ENCODE data around the gene CLDN6. TPM values are rescaled to one million over a fixed set of nuclear protein-coding genes. Genes with fewer than 3 reads are reported as not detected.

CLDN6 gene
- total and polyA plus RNA-seq, 2 of the 13 experiments (the other 11 are each of a cell fraction or from before 2014, with no cell fraction given) = 5.9 to 7.6 TPM

DNA sequence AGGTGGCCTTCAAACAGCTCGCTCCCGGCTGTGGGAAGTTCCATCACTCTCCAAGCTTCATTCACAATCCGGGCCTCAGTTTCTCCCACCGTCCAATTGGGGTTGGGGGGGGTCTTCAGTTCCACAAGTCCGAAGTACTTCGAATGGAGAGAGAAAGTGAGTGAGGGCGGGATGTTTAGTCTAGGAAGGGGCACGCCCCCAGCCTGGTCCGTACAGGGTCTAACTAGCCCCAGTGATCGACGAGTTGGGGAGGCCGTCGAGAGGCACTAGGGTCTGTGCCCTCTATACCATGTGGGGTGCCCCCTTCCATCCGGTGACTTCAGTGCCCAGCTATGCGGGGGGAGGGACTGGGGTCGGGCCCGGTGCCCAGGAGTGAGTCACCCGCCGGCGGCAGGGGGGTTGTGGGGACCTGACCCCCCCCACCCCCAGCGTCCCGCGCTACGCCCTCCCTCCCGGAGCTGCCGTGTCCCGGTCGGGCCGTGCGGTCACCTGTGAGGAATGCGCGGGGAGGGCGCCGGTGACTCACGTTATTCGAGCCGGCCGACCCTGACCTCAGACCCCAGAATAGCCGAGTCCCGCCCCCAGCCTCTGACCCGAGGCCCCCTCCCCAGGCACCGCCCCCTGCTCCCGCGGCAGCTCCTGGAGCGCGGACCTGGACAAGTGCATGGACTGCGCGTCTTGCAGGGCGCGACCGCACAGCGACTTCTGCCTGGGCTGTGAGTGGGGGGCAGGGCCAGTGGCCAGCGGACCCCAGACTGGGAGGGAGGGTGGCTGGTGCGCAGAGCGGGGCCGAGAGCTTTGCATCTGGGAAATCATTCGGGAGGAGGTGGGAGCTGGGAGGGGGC is 2.8 kb upstream of the CLDN6 start (continued):
- TF ChIP-seq SNRNP70 (IDR thresholded peaks at IDR 0.05; ENCODE audit: low read depth, low read length) (no peak), FOXK2 (IDR thresholded peaks at IDR 0.05) (no peak), CHCHD3 (CRISPR knock-in tag; IDR thresholded peaks at IDR 0.05) (no peak), CC2D1A (CRISPR knock-in tag; IDR thresholded peaks at IDR 0.05) (no peak), TAF1 (CRISPR knock-in tag; IDR thresholded peaks at IDR 0.05) (peak; percentile 19; the same call in 1 of the 2 replicates), RELA (CRISPR knock-in tag; IDR thresholded peaks at IDR 0.05) (0 out of 2 replicates have a peak, but pooled peaks have one; percentile 30), ZNF737 (CRISPR knock-in tag; IDR thresholded peaks at IDR 0.05; ENCODE audit: borderline replicate concordance) (0 out of 2 replicates have a peak, but pooled peaks have one; percentile 65), PREB (CRISPR knock-in tag; IDR thresholded peaks at IDR 0.05) (no peak), ZNF510 (CRISPR knock-in tag; IDR thresholded peaks at IDR 0.05; ENCODE audit: low read depth) (peak; percentile 70; the same call in 1 of the 2 replicates), PRMT3 (CRISPR knock-in tag; IDR thresholded peaks at IDR 0.05; ENCODE audit: borderline replicate concordance, low read depth) (no peak), MBNL3 (CRISPR knock-in tag; conservative IDR thresholded peaks at IDR 0.05) (no peak), ZNF280B (CRISPR knock-in tag; IDR thresholded peaks at IDR 0.05; ENCODE audit: borderline replicate concordance) (peak; percentile 25; the same call in 1 of the 2 replicates), FOXM1 (CRISPR knock-in tag; IDR thresholded peaks at IDR 0.05) (no peak), ZNF777 (CRISPR knock-in tag; IDR thresholded peaks at IDR 0.05) (peak; percentile 86), ZNF232 (CRISPR knock-in tag; IDR thresholded peaks at IDR 0.05; ENCODE audit: borderline replicate concordance) (no peak; the same call in 1 of the 2 replicates), NR2F2 (IDR thresholded peaks at IDR 0.05; ENCODE audit: borderline replicate concordance, low read depth) (peak; percentile 84), ZFP90 (CRISPR knock-in tag; IDR thresholded peaks at IDR 0.05; ENCODE audit: borderline replicate concordance) (peak; percentile 46; the same call in 1 of the 2 replicates)
- TF ChIP-seq, protein P1, sequence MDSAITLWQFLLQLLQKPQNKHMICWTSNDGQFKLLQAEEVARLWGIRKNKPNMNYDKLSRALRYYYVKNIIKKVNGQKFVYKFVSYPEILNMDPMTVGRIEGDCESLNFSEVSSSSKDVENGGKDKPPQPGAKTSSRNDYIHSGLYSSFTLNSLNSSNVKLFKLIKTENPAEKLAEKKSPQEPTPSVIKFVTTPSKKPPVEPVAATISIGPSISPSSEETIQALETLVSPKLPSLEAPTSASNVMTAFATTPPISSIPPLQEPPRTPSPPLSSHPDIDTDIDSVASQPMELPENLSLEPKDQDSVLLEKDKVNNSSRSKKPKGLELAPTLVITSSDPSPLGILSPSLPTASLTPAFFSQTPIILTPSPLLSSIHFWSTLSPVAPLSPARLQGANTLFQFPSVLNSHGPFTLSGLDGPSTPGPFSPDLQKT (CRISPR knock-in tag; IDR thresholded peaks at IDR 0.05; ENCODE audit: borderline replicate concordance) = no peak
- TF ChIP-seq, protein P2, sequence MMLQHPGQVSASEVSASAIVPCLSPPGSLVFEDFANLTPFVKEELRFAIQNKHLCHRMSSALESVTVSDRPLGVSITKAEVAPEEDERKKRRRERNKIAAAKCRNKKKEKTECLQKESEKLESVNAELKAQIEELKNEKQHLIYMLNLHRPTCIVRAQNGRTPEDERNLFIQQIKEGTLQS (CRISPR knock-in tag; IDR thresholded peaks at IDR 0.05) = peak; percentile 100
- TF ChIP-seq, protein P3, sequence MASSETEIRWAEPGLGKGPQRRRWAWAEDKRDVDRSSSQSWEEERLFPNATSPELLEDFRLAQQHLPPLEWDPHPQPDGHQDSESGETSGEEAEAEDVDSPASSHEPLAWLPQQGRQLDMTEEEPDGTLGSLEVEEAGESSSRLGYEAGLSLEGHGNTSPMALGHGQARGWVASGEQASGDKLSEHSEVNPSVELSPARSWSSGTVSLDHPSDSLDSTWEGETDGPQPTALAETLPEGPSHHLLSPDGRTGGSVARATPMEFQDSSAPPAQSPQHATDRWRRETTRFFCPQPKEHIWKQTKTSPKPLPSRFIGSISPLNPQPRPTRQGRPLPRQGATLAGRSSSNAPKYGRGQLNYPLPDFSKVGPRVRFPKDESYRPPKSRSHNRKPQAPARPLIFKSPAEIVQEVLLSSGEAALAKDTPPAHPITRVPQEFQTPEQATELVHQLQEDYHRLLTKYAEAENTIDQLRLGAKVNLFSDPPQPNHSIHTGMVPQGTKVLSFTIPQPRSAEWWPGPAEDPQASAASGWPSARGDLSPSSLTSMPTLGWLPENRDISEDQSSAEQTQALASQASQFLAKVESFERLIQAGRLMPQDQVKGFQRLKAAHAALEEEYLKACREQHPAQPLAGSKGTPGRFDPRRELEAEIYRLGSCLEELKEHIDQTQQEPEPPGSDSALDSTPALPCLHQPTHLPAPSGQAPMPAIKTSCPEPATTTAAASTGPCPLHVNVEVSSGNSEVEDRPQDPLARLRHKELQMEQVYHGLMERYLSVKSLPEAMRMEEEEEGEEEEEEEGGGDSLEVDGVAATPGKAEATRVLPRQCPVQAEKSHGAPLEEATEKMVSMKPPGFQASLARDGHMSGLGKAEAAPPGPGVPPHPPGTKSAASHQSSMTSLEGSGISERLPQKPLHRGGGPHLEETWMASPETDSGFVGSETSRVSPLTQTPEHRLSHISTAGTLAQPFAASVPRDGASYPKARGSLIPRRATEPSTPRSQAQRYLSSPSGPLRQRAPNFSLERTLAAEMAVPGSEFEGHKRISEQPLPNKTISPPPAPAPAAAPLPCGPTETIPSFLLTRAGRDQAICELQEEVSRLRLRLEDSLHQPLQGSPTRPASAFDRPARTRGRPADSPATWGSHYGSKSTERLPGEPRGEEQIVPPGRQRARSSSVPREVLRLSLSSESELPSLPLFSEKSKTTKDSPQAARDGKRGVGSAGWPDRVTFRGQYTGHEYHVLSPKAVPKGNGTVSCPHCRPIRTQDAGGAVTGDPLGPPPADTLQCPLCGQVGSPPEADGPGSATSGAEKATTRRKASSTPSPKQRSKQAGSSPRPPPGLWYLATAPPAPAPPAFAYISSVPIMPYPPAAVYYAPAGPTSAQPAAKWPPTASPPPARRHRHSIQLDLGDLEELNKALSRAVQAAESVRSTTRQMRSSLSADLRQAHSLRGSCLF (CRISPR knock-in tag; IDR thresholded peaks at IDR 0.05; ENCODE audit: borderline replicate concordance) = no peak
